Muscle layer of colon (tissue), 2 donors: ENCODE data around the gene VSNL1.

Source experiments
- H3K27ac ChIP-seq: one replicate; pipeline ENCODE4 v1.7.0; 2013; ENCODE audit warnings: low read depth, mild to moderate bottlenecking, low read length, moderate library complexity
- H3K27me3 ChIP-seq, 2 donors: one replicate each; pipeline ENCODE4 v1.7.0; 2013; ENCODE audit warnings: low read length in 2 of 2, mild to moderate bottlenecking in 2 of 2; ENCODE audit not compliant: insufficient read depth in 2 of 2, control insufficient read depth in 1 of 2
- H3K36me3 ChIP-seq: one replicate; pipeline ENCODE4 v1.7.0; 2013; ENCODE audit warnings: mild to moderate bottlenecking, low read length; ENCODE audit not compliant: insufficient read depth
- H3K4me1 ChIP-seq: one replicate; pipeline ENCODE4 v1.7.0; 2013; ENCODE audit warnings: mild to moderate bottlenecking, low read length; ENCODE audit not compliant: insufficient read depth
- H3K4me3 ChIP-seq, 2 donors: one replicate each; pipeline ENCODE4 v1.7.0; 2013; ENCODE audit warnings: low read length in 2 of 2, low read depth in 1 of 2, mild to moderate bottlenecking in 1 of 2, moderate library complexity in 1 of 2
- H3K9ac ChIP-seq: one replicate; pipeline ENCODE4 v1.7.0; 2013; ENCODE audit warnings: low read length
- H3K9me3 ChIP-seq: one replicate; pipeline ENCODE4 v1.7.0; 2013; ENCODE audit warnings: mild to moderate bottlenecking, low read length
- donor health status: abdominal sarcoma.
- donor health status: Adenocarcinoma of cecum.

The VSNL1 gene

DNA sequence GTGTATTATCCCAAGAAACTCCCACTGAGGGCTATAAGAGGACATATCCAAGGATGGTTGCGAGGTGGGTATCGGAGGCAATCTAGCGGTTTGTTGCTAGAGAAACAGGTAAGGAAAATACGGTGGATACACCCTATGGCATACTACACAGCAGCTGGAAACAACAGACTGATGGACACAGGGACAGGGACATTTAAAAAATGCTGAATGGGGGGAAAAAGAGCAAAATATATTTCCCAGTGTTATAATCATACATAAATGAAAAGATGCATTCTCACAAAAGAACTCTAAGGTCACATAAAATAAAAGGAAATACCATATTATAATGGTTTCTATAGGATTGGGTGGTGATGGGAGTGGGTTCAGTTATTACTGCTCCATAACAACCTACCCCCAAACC, 117.3 kb downstream of the VSNL1 start:
- Histone ChIP-seq H3K4me3 (no peak overlapping the region), H3K27ac (no peak overlapping the region), H3K9ac (no peak overlapping the region), H3K27me3 (no peaks in the 10 kb centered on the region), H3K4me1 (no peaks in the 10 kb centered on the region), H3K36me3 (no peaks in the 10 kb centered on the region), H3K9me3 (no peaks in the 10 kb centered on the region)

DNA sequence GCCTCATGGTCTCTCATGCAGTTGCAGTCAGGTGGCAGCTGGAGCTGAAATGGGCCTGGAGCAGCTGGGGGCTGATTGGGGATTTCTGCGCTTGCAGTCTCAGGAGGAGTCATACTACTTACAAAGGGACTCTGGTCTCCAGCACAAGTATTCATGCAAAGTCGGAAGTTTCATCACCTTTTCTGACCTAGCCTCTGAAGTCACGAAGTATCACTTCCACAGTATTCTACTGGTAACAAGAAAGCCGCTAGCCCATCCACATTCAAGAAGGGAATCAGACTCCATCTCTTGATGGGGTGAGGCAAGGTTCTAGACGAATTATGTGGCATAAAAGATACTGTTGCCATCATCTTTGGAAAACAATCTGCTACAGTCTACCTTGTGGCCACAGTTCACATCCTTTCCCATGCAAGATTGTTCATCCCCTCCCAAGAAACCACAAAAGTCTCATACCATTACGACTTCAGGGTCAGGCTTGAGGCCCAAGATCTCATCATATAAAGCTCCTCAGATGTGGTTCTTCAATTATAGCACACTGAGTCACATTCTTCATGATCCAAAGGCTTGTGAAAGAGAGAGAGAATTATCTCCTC, 117.9 kb downstream of the VSNL1 start:
- Histone ChIP-seq H3K27ac (no peak overlapping the region), H3K36me3 (no peaks in the 10 kb centered on the region), H3K4me3 (no peak overlapping the region), H3K27me3 (no peaks in the 10 kb centered on the region), H3K9me3 (no peaks in the 10 kb centered on the region), H3K4me1 (no peaks in the 10 kb centered on the region), H3K9ac (no peak overlapping the region)

DNA sequence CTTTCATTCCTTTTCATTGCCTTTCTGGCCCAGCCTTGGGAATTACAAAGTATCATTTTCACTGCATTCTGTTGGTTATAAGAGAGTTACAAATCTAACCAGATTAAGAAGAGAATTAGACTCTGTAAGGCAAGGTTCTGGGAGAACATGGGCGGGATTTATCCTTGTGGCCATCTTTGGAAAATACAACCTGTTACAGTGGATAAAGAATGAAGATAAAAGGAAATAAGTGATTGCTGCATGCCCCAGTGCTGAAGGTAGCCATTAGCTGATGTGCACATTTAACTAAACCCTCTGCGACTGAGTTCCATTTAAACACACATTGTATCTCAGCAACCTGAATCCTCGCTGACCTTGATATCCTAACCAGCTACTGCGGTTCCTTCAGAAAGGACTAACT, 119.7 kb downstream of the VSNL1 start:
- no peaks in the 10 kb centered on the region for H3K36me3 ChIP-seq

DNA sequence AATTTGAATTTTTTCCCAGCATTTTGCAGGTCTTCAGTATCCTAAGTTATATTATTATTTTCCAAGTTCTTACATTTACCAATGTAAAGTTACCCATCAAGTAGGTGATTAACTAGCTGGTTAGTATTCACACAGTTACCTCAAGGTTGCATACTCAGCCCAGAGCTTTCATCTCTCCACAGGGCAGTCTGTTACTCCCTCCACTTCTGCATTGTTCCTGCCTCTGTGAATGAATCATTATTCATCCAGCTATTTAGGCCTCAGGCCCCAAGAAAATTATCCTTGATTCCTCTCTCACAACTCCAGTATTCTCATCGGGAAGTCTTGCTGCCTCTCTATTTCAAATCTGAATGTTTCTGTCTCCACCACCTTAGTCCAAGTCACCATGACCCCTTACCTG, 121.0 kb downstream of the VSNL1 start:
- H3K9me3 ChIP-seq = no peaks in the 10 kb centered on the region
- no peak overlapping the region for H3K4me3 ChIP-seq
- H3K36me3 ChIP-seq = peaks cover 2% of the 10 kb centered on the region
- no peak overlapping the region for H3K9ac ChIP-seq
- no peak overlapping the region for H3K27ac ChIP-seq
- H3K27me3 ChIP-seq = no peaks in the 10 kb centered on the region
- H3K4me1 ChIP-seq = no peaks in the 10 kb centered on the region

More for the DNA sequence above, 119.7 kb downstream of the VSNL1 start:
- Histone ChIP-seq H3K27me3 (no peaks in the 10 kb centered on the region), H3K9me3 (no peaks in the 10 kb centered on the region), H3K9ac (no peak overlapping the region), H3K27ac (no peak overlapping the region), H3K4me1 (no peaks in the 10 kb centered on the region), H3K4me3 (no peak overlapping the region)

DNA sequence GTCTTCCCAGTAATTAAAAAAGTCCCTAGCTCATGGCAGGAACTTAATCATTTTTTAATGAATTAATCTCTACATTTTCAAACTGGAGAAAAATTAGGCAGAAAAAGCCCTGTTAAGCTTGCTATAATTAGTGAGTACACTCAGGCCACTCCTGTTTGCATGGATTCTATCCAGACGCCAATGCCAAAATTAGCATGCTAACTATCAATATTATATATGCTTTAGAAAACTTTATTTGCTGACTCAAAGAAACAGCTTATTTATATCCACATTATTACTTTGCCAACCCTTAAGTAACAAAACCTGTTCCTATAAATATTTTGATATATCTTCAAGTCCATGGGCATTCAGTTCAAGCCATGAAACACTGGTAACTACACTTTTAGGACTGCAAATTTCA, 122.2 kb downstream of the VSNL1 start:
- Histone ChIP-seq H3K9ac (no peak overlapping the region), H3K27me3 (no peaks in the 10 kb centered on the region), H3K36me3 (peaks cover 3% of the 10 kb centered on the region), H3K9me3 (no peaks in the 10 kb centered on the region), H3K4me1 (no peaks in the 10 kb centered on the region), H3K27ac (no peak overlapping the region), H3K4me3 (no peak overlapping the region)

DNA sequence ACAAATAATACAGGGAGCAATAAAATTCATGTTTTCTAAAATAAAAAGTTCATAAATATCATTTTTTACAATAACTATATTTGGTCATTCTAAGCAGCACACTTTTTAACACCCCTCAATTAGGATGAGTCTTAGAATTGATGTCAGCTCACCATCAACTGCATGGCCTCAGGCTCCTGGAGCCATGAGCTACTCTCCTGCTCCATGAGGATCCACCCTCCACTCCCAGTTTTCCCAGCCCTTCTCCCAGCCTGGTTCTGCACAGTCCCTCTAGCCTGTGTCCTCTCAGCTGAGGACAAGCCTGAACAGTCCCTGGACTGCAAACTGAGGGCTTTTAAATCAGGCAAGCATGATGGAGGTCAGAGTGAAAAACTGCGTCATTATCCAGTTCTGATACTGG, 124.0 kb downstream of the VSNL1 start:
- H3K27me3 ChIP-seq = no peaks in the 10 kb centered on the region
- H3K9me3 ChIP-seq = no peaks in the 10 kb centered on the region
- peaks cover 11% of the 10 kb centered on the region for H3K36me3 ChIP-seq
- no peak overlapping the region for H3K9ac ChIP-seq
- H3K4me1 ChIP-seq = no peaks in the 10 kb centered on the region
- no peak overlapping the region for H3K27ac ChIP-seq
- H3K4me3 ChIP-seq = no peak overlapping the region

DNA sequence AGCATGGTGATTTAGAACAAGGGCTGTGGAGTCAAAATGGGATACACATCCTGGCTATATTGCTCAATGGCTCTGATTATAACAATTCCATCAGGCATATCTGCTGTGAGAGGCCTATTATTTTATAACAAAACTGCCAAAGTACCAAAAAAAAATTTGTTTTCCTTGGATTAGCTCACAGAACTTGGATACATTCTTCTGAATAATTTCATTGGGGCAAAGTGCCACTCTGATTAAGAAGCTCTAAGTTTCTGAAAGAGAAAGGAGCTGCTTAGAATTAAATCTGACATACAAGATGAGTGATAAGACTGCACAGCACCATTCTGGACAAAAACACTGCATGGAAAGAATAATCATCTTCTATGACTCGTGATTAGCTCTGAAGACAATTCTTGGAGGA, 127.4 kb downstream of the VSNL1 start:
- no peaks in the 10 kb centered on the region for H3K4me1 ChIP-seq
- H3K4me3 ChIP-seq = no peak overlapping the region
- no peak overlapping the region for H3K27ac ChIP-seq
- peaks cover 17% of the 10 kb centered on the region for H3K36me3 ChIP-seq
- no peak overlapping the region for H3K9ac ChIP-seq
- H3K9me3 ChIP-seq = no peaks in the 10 kb centered on the region
- no peaks in the 10 kb centered on the region for H3K27me3 ChIP-seq

DNA sequence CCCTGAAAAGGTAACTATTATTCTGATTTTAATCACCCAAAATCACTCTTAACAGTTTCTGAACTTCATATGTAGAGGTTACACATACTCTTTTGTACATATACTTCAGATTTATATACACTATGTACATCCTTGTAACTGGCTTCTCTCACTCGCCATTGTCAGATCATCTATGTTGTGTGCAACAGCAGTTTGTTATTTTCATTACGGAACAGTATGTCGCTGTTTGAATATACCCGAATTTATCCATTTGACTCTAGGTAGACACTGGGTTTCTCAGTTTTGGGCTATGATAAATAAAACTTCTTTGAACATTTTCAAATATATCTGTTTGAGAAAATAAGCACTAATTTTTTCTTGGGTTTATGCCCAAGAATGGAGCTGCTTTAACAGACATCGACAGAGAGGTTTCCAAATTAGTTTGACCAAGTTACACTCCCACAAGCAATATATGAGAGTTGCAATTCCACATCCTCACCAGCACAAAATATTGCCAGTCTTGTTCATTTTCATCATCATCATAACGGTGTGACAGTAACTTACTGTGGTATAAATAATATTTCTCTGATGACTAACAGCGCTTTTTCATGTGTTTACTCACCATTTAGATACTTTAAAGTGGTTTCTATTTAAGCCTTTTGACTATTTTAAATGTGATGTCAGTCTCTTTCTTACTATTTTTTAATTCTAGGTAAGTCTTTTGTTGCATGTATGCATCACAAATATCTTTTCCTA, 132.3 kb downstream of the VSNL1 start:
- H3K9ac ChIP-seq = no peak overlapping the region
- H3K4me1 ChIP-seq = no peaks in the 10 kb centered on the region
- no peaks in the 10 kb centered on the region for H3K9me3 ChIP-seq
- peaks cover 14% of the 10 kb centered on the region for H3K36me3 ChIP-seq
- no peak overlapping the region for H3K27ac ChIP-seq
- H3K27me3 ChIP-seq = no peaks in the 10 kb centered on the region
- H3K4me3 ChIP-seq = no peak overlapping the region

DNA sequence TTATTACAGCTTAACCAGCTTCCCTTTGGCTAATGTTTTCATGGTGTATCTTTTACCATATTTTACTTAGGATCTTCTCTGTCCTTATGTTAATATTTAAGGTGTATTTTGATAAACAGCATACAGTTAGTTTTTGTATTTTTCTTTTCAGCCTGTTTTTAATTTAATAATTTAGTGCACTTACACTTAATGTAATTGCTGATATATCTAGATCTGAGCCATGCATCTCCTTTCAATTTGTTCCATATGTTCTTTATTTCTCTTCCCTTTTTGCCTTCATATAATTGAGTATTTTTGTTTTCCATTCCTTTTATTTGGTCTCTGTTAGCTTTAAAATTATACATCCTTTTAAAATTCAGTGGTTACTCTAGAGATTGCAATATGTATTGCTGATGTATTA, 134.3 kb downstream of the VSNL1 start:
- no peak overlapping the region for H3K27ac ChIP-seq
- H3K36me3 ChIP-seq = peaks cover 3% of the 10 kb centered on the region
- H3K9me3 ChIP-seq = no peaks in the 10 kb centered on the region
- no peaks in the 10 kb centered on the region for H3K27me3 ChIP-seq
- no peak overlapping the region for H3K4me3 ChIP-seq
- no peaks in the 10 kb centered on the region for H3K4me1 ChIP-seq
- no peak overlapping the region for H3K9ac ChIP-seq

DNA sequence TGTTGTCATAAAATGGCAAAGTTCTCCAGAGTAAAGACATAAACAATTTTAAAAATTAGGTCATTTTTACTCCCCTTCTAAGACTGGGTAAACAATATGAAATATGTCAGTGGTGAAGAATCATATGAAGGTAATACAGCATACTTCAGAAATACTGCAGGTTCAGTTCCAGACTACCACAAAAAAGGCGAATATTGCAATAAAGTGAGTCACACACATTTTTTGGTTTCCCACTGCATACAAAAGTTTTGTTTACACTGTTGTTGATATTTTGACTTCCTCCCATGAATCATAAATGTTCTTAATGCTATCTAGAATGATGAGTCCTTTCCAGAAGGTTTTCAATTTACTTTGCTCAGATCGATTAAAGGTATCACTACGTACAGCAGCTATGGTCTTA, 139.6 kb downstream of the VSNL1 start:
- no peak overlapping the region for H3K4me3 ChIP-seq
- H3K36me3 ChIP-seq = peaks cover 12% of the 10 kb centered on the region
- H3K4me1 ChIP-seq = no peaks in the 10 kb centered on the region
- no peaks in the 10 kb centered on the region for H3K27me3 ChIP-seq
- H3K9ac ChIP-seq = no peak overlapping the region
- H3K27ac ChIP-seq = no peak overlapping the region
- no peaks in the 10 kb centered on the region for H3K9me3 ChIP-seq

DNA sequence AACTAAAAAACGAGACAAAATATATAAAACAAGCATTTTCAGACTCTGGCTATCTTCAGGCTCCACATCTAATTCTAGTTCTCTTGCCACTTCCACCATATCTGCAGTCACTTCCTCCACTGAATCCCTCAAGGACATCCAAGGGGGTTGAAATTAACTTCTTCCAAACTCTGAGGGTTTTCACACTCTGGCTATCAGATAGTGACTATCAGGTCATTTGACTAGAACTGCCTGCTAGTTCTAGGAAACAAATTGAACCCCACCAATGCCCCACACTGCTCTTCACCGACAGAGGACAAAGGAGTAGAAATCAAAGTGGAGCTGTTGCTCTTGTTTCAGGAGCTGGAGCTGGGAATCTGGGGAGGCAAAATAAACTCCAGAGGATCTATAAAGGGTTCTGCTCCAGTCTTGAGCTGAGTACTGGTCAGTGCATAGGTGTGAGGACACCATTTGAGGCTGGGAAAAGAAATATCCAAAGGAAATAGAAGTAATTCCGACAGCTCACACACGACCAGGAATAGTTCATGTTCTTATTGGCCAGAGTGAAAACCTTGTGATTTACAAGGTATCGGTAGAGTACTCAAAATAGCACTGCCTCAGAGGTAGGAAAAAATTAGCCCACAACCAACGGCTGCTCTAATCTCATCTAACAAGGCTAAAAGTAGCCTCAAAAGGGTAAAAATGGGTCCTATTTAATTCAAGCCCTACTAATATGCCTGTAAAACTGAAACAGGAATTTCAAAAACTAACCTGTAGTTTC, 141.8 kb downstream of the VSNL1 start:
- H3K9ac ChIP-seq = no peak overlapping the region
- no peaks in the 10 kb centered on the region for H3K9me3 ChIP-seq
- H3K27ac ChIP-seq = no peak overlapping the region
- no peaks in the 10 kb centered on the region for H3K4me1 ChIP-seq
- no peak overlapping the region for H3K4me3 ChIP-seq
- H3K36me3 ChIP-seq = peaks cover 15% of the 10 kb centered on the region
- no peaks in the 10 kb centered on the region for H3K27me3 ChIP-seq
